Measurements from ENCODE around the gene C16orf89.
"Not testable (repeated sequence)": the region's sequence is repeated elsewhere in the genome, so short reads cannot be mapped to it uniquely, and the experiment has no call there.

Gene C16orf89

DNA sequence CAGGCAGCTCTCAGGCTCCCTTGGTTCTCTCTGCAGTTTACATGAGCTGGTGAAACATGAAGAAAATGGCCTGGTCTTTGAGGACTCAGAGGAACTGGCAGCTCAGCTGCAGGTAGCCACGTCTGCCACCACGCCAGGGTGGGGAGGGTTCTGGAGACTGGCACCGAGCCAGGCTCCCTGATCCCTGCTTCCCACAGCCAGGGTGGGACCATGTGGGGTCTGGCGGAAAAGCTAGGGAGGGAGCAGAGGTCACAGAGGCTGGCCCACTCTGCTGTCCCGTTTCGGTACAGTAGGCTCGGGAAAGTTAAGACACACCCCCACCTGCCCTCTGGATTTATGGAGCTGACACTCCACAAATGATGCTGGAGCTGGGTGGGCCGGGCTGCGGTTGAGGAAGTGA, 17.9 kb upstream of the C16orf89 start:
- not testable (repeated sequence) for H3K27me3 ChIP-seq (ENCODE audit: insufficient read depth, low read length, poor library complexity); H3K4me1 ChIP-seq (ENCODE audit: insufficient read depth, low read length); ATAC-seq (ENCODE audit: insufficient read depth, low read depth); H3K79me2 ChIP-seq (ENCODE audit: insufficient read depth, low read length); H3K9ac ChIP-seq (ENCODE audit: low read depth, low read length); H3K9me3 ChIP-seq (ENCODE audit: insufficient read depth, low read length, severe bottlenecking); H3K27ac ChIP-seq (ENCODE audit: low read length); H3K4me2 ChIP-seq (ENCODE audit: insufficient read depth, low read length); H3K4me3 ChIP-seq (ENCODE audit: low read depth in 1 of 2, low read length in 2 of 2); H2AFZ ChIP-seq (ENCODE audit: low read depth, low read length); H4K20me1 ChIP-seq (ENCODE audit: insufficient read depth, low read length); DNase-seq
- peaks cover 19% of the 10 kb centered on the region for H3K36me3 ChIP-seq (ENCODE audit: insufficient read depth, low read length)

DNA sequence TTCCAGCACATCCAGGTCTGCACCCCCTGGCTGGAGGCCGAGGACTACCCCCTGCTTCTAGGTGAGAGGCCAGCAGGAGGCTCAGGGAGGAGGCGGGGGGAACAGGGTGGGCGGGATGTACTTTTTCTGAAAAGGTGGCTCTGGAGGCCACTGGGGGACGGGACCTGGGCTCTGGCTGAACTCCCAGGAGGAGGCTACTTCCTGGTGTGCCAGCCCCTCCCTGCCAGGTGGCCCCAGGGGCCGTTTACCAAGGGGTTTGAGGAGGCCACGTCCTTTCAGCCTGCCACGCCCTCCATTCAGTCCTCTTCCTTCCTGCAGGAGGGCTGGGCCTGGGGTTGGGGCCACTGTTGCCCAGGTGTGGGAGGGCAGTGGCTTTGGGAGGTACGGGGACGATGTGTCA, 15.2 kb upstream of the C16orf89 start:
- DNase-seq; H3K9ac ChIP-seq (ENCODE audit: low read depth, low read length); H3K27ac ChIP-seq (ENCODE audit: low read length); H4K20me1 ChIP-seq (ENCODE audit: insufficient read depth, low read length); H2AFZ ChIP-seq (ENCODE audit: low read depth, low read length); H3K9me3 ChIP-seq (ENCODE audit: insufficient read depth, low read length, severe bottlenecking); H3K4me3 ChIP-seq (ENCODE audit: low read depth in 1 of 2, low read length in 2 of 2); H3K27me3 ChIP-seq (ENCODE audit: insufficient read depth, low read length, poor library complexity); H3K4me1 ChIP-seq (ENCODE audit: insufficient read depth, low read length); ATAC-seq (ENCODE audit: insufficient read depth, low read depth); H3K4me2 ChIP-seq (ENCODE audit: insufficient read depth, low read length); H3K79me2 ChIP-seq (ENCODE audit: insufficient read depth, low read length): not testable (repeated sequence)
- H3K36me3 ChIP-seq (ENCODE audit: insufficient read depth, low read length) = peaks cover 30% of the 10 kb centered on the region

DNA sequence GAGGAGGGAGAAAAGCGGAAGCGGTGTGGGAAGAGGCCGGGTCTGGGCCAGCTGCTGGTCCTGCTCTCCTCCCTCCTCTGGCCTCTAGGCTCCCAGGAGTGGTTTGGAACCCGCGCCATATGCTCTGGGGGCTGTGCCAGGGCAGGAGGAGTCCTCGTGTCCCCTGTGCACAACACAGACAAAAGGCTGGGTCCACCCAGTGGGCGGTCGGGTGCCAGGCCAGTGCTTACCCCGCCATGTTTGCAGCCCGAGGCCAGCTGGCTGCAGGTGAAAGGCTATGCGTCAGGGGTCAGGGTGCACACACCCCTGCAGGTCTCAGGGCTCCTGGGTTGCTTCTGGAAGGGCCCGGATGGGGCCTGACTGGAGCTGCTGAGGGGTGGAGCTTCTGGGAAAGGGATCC, 14.7 kb upstream of the C16orf89 start:
- not testable (repeated sequence) for H3K9me3 ChIP-seq (ENCODE audit: insufficient read depth, low read length, severe bottlenecking); H3K4me1 ChIP-seq (ENCODE audit: insufficient read depth, low read length); DNase-seq; H4K20me1 ChIP-seq (ENCODE audit: insufficient read depth, low read length); H3K4me3 ChIP-seq (ENCODE audit: low read depth in 1 of 2, low read length in 2 of 2); ATAC-seq (ENCODE audit: insufficient read depth, low read depth); H3K4me2 ChIP-seq (ENCODE audit: insufficient read depth, low read length); H3K9ac ChIP-seq (ENCODE audit: low read depth, low read length); H3K27me3 ChIP-seq (ENCODE audit: insufficient read depth, low read length, poor library complexity); H2AFZ ChIP-seq (ENCODE audit: low read depth, low read length); H3K79me2 ChIP-seq (ENCODE audit: insufficient read depth, low read length); H3K27ac ChIP-seq (ENCODE audit: low read length)
- H3K36me3 ChIP-seq (ENCODE audit: insufficient read depth, low read length) = peaks cover 36% of the 10 kb centered on the region

DNA sequence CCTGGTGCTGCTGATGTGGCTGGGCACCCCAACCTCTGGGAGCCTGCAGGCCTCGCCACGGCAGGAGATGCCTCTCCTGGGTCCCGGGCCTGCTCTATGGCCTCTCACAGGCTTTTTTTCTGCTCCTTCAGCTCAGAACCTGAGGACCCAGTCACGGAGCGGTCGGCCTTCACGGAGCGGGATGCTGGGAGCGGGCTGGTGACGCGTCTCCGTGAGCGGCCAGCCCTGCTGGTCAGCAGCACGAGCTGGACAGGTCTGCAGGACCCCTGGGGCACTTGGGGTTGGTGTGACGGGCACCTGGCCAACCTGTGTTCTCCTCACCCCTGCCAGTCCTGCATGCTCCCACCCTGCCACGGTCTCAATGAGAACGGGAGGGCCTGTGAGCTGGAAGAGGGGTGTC, 12.9 kb upstream of the C16orf89 start:
- Histone ChIP-seq H3K4me2 (ENCODE audit: insufficient read depth, low read length) (no peak overlapping the region), H3K9me3 (ENCODE audit: insufficient read depth, low read length, severe bottlenecking) (no peaks in the 10 kb centered on the region), H3K4me1 (ENCODE audit: insufficient read depth, low read length) (no peaks in the 10 kb centered on the region), H2AFZ (ENCODE audit: low read depth, low read length) (no peak overlapping the region), H3K36me3 (ENCODE audit: insufficient read depth, low read length) (peaks cover 44% of the 10 kb centered on the region), H3K79me2 (ENCODE audit: insufficient read depth, low read length) (no peaks in the 10 kb centered on the region), H4K20me1 (ENCODE audit: insufficient read depth, low read length) (no peaks in the 10 kb centered on the region), H3K9ac (ENCODE audit: low read depth, low read length) (no peak overlapping the region), H3K27ac (ENCODE audit: low read length) (no peak overlapping the region), H3K4me3 (ENCODE audit: low read depth in 1 of 2, low read length in 2 of 2) (no peak overlapping the region), H3K27me3 (ENCODE audit: insufficient read depth, low read length, poor library complexity) (no peaks in the 10 kb centered on the region)
- DNase-seq = no peak
- no peak for TF ChIP-seq EZH2 (IDR thresholded peaks at IDR 0.05; ENCODE audit: borderline replicate concordance, low read depth, low read length, severe bottlenecking)
- TF ChIP-seq, protein P1, sequence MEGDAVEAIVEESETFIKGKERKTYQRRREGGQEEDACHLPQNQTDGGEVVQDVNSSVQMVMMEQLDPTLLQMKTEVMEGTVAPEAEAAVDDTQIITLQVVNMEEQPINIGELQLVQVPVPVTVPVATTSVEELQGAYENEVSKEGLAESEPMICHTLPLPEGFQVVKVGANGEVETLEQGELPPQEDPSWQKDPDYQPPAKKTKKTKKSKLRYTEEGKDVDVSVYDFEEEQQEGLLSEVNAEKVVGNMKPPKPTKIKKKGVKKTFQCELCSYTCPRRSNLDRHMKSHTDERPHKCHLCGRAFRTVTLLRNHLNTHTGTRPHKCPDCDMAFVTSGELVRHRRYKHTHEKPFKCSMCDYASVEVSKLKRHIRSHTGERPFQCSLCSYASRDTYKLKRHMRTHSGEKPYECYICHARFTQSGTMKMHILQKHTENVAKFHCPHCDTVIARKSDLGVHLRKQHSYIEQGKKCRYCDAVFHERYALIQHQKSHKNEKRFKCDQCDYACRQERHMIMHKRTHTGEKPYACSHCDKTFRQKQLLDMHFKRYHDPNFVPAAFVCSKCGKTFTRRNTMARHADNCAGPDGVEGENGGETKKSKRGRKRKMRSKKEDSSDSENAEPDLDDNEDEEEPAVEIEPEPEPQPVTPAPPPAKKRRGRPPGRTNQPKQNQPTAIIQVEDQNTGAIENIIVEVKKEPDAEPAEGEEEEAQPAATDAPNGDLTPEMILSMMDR (IDR thresholded peaks at IDR 0.05; ENCODE audit: borderline replicate concordance, extremely low read depth, low read length, poor library complexity, severe bottlenecking) = no peak
- no peak for ATAC-seq (ENCODE audit: insufficient read depth, low read depth)

DNA sequence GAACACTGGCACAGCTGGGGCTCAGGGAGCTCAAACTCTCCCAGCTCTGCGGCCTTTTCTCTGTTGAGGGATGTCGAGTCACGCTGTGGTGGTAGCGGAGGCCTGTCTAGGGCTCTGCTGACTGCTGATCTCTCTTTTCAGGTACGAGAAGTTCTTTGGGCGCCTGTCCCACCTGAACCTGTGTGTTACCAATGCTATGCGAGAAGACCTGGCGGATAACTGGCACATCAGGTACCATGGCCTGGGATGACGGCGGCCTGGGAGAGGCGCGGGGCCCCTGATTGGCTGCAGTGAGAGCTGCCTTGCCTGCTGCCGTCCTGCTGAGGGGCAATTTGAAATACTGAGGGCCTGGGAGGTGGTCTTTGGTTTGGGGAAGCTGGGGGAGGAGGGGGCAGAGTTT, 11.5 kb upstream of the C16orf89 start:
- no peak overlapping the region for H3K4me2 ChIP-seq (ENCODE audit: insufficient read depth, low read length)
- ATAC-seq (ENCODE audit: insufficient read depth, low read depth) = no peak
- peaks cover 9% of the 10 kb centered on the region; the same call in 1 of the 2 replicates for H3K79me2 ChIP-seq (ENCODE audit: insufficient read depth, low read length)
- TF ChIP-seq, protein P1 (IDR thresholded peaks at IDR 0.05; ENCODE audit: borderline replicate concordance, extremely low read depth, low read length, poor library complexity, severe bottlenecking) = no peak
- no peak for TF ChIP-seq EZH2 (IDR thresholded peaks at IDR 0.05; ENCODE audit: borderline replicate concordance, low read depth, low read length, severe bottlenecking)
- no peak overlapping the region for H3K27ac ChIP-seq (ENCODE audit: low read length)
- DNase-seq = no peak
- H4K20me1 ChIP-seq (ENCODE audit: insufficient read depth, low read length) = no peaks in the 10 kb centered on the region
- peaks cover 41% of the 10 kb centered on the region for H3K36me3 ChIP-seq (ENCODE audit: insufficient read depth, low read length)
- peaks cover 11% of the 10 kb centered on the region for H3K4me1 ChIP-seq (ENCODE audit: insufficient read depth, low read length)
- H3K9me3 ChIP-seq (ENCODE audit: insufficient read depth, low read length, severe bottlenecking) = no peaks in the 10 kb centered on the region
- H3K9ac ChIP-seq (ENCODE audit: low read depth, low read length) = no peak overlapping the region
- no peak overlapping the region for H3K4me3 ChIP-seq (ENCODE audit: low read depth in 1 of 2, low read length in 2 of 2)
- H2AFZ ChIP-seq (ENCODE audit: low read depth, low read length) = no peak overlapping the region
- H3K27me3 ChIP-seq (ENCODE audit: insufficient read depth, low read length, poor library complexity) = no peaks in the 10 kb centered on the region
